GM18517 (cell line): ENCODE data around the gene RPLP2.

Experiments used
- ATAC-seq: cut with Tn5 transposase; IDR thresholded peaks from one replicate; pipeline ENCODE4 v1.9.1; 2021; ENCODE audit warnings: mild to moderate bottlenecking, moderate library complexity; ENCODE audit not compliant: unreplicated experiment

The RPLP2 gene

GRCh38 chr11:862081-862661 lies 52.4 kb downstream of the RPLP2 start:
- no peak for ATAC-seq
